Bronchial epithelial cell (primary cell): ENCODE results near the gene VSIR. TPM values are rescaled to one million over a fixed set of nuclear protein-coding genes. Genes with fewer than 3 reads are reported as not detected.
A peak's percentile ranks its signal among the peaks of the same experiment; 100 is the strongest.

Experiments used
- DNase-seq: peaks from one replicate; pipeline ENCODE4 v3.0.0-alpha.2; 2010; ENCODE audit warnings: low read depth
- FAIRE-seq: peaks from 2 replicates; lab custom pipeline; 2011; peaks lifted over from hg19 to GRCh38; lab: Jason Lieb, UNC
- H3K27me3 ChIP-seq: 2 replicates; pipeline ENCODE4 v1.5.1; 2011; ENCODE audit warnings: low read length; ENCODE audit not compliant: control insufficient read depth, insufficient read depth
- H3K36me3 ChIP-seq: 2 replicates; pipeline ENCODE4 v1.5.1; 2011; ENCODE audit warnings: low read length; ENCODE audit not compliant: control insufficient read depth, insufficient read depth
- H3K4me3 ChIP-seq: 2 replicates; pipeline ENCODE4 v1.5.1; 2011; ENCODE audit warnings: mild to moderate bottlenecking, low read depth, low read length, control low read depth
- total RNA-seq: library from RNA; depleted of rRNA; stranded (reverse); fragments of >200 nt; gene quantifications from 2 replicates; pipeline ENCODE4 v1.2.1, GENCODE V29; 2014
- TF ChIP-seq, protein P1 (sequence below): IDR thresholded peaks from 2 replicates; pipeline ENCODE4 v1.5.1; 2011; ENCODE audit warnings: mild to moderate bottlenecking, moderate library complexity, low read length, control low read depth, inconsistent platforms; ENCODE audit not compliant: insufficient read depth, severe bottlenecking

The VSIR gene
- total RNA-seq, 1 donor from 2014 or later: 7.9 TPM

DNA sequence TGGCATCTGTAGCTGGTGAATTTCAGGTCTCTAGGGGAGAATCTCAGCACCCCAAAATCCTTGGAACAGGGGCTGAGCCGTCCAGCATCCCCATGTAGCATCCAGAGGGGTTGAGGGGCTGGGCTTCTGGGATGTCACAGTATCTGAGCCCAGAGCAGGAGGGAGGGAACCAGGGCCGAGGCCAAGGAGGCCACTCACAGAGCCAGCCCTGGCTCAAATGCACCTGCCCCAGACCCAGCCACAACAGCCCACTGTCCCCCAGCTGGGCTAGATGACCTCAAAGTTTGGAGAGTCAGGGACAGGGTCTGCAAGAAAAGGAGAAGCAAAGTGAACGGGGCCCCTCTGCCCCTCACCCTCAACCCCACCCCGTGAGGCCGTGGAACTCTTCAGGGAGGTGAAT, 22.3 kb downstream of the VSIR start:
- no peak for FAIRE-seq
- TF ChIP-seq, protein P1, sequence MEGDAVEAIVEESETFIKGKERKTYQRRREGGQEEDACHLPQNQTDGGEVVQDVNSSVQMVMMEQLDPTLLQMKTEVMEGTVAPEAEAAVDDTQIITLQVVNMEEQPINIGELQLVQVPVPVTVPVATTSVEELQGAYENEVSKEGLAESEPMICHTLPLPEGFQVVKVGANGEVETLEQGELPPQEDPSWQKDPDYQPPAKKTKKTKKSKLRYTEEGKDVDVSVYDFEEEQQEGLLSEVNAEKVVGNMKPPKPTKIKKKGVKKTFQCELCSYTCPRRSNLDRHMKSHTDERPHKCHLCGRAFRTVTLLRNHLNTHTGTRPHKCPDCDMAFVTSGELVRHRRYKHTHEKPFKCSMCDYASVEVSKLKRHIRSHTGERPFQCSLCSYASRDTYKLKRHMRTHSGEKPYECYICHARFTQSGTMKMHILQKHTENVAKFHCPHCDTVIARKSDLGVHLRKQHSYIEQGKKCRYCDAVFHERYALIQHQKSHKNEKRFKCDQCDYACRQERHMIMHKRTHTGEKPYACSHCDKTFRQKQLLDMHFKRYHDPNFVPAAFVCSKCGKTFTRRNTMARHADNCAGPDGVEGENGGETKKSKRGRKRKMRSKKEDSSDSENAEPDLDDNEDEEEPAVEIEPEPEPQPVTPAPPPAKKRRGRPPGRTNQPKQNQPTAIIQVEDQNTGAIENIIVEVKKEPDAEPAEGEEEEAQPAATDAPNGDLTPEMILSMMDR: no peak
- Histone ChIP-seq H3K27me3 (no peaks in the 10 kb centered on the region), H3K4me3 (no peak overlapping the region), H3K36me3 (peaks cover 4% of the 10 kb centered on the region)
- no peak for DNase-seq

DNA sequence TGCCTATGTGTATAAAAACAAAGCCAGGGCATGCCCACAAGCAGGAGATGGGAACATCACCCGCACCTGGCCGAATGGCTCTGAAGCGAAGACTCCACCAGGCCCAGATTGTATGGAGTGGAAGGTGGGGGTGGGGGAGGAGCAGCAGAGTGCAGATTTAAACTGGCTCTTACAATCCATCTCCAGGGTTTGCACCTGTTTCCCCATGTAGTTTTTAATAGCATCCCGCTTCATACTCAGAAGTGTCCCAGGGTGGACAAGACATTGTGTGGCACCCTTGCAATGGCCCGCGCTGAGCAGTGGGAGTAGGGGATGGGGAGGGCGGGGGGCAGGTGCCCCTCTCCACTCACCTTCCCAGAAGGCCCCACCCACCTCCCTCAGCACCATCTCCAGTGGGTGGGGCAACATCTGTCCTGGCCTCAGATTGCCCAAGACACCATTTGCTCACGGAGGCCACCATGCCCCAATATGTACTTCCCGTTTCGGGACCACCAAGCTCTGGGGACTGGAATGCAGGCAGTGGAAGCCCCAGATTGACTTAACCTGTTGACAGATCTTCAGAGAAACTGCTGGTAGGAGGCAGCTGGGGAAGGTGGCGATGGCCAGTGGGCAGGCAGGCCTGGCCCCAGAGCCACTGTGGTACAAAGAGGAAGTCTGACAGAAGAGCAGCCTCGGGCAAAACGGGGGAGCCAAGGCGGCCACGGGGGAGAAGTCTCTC, 23.0 kb downstream of the VSIR start:
- Histone ChIP-seq H3K27me3 (no peaks in the 10 kb centered on the region), H3K36me3 (peaks cover 4% of the 10 kb centered on the region), H3K4me3 (no peak overlapping the region)
- TF ChIP-seq, protein P1: no peak
- DNase-seq: no peak
- no peak for FAIRE-seq

DNA sequence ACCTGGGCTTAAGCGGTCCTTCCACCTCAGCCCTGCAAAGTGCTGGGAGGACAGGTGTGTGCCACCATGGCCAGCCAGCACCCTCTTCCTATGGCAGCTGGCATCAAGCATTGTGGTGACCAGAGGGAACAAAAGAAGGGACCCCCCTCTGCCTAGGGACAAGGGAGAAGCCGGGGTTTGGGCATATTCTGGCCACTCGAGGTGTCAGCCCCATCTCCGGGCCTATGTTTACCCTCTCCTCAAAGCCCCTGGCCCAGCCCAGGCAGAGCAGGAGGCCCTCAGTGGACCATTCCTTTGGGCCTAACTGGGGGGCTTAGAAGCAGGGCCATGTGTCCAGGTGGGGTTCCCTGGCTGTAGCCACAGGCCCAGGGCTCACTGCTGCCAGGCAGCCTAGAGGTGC, 23.9 kb downstream of the VSIR start:
- H3K36me3 ChIP-seq: peaks cover 4% of the 10 kb centered on the region
- no peaks in the 10 kb centered on the region for H3K27me3 ChIP-seq
- DNase-seq (no peak), FAIRE-seq (no peak)
- TF ChIP-seq, protein P1: no peak
- no peak overlapping the region for H3K4me3 ChIP-seq

DNA sequence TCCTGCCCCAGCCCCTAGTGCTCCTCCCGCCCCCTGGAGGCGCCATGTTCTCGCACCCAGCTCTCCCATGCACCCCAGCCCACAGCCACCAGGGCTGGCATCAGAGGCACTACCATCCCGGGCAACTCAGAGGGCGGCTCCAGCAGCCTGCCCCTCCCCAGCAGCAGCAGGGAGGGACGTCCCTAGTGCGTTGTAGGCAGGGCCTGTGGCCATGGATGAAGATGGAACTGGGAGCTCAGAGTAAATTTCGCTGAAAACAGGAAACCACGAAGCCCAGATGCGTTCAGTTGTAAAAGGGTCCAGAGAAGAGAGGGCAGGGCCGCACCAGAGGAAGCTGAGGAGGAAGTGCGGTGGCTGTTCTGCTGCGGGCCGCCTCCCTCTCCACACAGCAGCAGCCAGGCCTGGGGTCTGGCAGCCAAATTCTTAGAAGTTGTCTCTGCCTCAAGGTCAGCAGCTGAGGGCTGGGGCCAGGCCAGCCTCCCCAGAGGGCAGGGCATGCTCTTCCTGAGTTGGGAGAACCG, 24.6 kb downstream of the VSIR start:
- TF ChIP-seq, protein P1: no peak
- Histone ChIP-seq H3K36me3 (peaks cover 4% of the 10 kb centered on the region), H3K27me3 (no peaks in the 10 kb centered on the region), H3K4me3 (no peak overlapping the region)
- no peak for DNase-seq
- no peak for FAIRE-seq

DNA sequence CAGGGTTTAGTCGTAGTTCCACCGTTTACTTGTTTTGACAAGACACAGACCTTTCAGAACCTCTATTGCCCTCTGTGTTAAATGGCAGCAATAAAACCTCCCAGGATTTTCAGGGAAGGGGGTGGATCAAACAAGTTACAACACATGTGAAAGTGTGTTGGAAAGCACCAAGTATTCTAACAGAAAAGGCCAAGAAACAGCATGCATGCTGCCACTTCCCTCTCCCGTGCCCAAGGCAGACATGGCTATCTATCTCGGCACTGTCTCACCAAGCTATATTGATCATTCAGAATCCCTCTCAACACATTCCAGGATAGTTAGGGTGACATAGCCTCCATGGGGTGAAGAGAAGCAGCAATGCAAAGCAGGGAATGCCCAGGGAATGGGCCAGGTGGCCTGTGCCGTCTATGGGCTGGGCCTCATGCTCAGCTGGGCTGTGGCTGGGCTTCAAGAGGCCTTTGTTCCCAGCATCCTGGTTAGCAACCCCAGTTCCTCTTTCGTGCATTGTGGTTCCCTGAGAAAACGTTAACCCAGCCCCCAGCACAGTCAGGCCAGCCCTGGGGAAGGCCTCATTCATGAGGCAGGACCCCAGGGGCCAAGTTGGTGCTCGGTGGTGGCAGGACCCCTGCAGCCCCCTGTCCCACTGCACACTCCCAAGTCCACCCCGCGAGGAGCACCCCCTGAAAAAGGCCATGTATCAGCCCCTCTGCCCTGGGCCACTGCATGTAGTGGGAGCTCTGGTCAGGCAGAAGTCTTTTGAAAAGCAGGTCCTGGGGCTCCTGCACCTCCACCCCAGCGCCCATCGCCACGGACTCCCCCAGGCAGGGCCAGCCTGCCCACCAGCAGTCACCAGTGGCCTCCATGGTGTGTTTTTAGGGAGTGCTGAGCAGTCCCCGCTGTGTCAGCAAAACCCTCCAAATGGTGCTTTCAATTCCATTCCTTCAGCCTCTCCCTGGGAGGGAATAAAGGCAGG, 25.5 kb downstream of the VSIR start:
- Histone ChIP-seq H3K4me3 (no peak overlapping the region), H3K27me3 (no peaks in the 10 kb centered on the region), H3K36me3 (peaks cover 4% of the 10 kb centered on the region)
- no peak for FAIRE-seq
- DNase-seq: peak; percentile 65
- TF ChIP-seq, protein P1: no peak
